ENCODE results near the gene UMODL1.

Gene UMODL1

DNA sequence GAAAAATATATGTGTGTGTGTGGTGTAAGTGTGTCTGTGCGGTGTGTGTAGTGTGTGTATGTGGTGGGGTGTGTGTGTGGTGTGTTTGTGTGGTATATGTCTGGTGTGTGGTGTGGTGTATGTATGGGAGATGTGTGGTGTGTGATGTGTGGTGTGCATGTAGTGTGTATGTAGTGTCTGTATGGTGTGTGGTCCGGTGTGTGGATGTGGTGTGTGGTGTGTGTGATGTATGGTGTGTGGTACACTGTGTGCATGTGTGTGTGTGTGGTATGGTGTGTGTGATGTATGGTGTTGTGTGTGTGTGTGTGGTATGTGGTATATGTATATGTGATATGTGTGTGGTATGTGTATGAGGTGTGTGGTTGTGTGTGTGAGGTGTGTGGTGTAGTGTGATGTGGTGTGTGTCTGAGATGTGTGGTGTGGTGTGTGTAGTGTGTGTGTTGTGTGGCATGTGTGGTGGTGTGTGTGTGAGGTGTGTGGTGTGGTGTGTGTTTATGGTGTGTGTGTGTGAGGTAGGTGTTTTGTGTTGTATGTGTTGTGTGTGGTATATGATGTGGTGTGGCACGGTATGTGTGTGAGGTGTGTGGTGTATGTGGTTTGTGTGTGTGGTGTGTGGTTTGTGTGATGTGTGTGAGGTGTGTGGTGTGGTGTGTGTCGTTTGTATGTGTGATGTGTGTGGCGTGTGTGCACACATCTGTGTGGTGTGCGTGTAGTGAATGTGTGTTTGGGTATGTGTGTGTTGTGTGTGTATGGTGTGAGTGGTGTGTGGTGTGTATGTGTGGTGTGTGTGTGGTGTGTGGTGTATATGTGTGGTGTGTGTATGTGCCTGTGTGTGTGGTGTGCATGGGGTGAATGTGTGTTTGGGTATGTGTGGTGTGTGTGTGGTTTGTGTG, 112.5 kb downstream of the UMODL1 start:
- TF ChIP-seq GATA1 (IDR thresholded peaks at IDR 0.05; ENCODE audit: low read depth, low read length): no peak
- no peak for TF ChIP-seq POLR2A (IDR thresholded peaks at IDR 0.05; ENCODE audit: low read length)
- DNase-seq: no peak

DNA sequence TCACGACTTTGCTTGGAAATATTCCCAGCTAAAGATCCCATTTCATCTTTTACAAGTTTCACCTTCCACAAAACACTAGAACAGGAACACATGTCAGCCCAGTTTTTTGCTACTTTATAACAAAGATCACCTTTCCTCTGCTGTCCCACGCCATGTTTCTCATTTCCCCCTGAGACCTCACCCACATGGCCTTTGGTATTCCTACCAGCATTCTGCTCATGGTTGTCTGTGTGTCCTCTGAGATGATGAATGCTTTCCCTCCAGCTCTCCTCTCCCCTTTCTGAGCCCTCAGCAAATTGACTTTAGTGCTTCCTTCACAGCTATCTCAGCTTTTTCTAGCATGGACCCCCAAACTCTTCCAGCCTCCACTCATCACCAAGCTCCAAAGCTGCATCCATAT, 115.5 kb downstream of the UMODL1 start:
- DNase-seq: no peak

DNA sequence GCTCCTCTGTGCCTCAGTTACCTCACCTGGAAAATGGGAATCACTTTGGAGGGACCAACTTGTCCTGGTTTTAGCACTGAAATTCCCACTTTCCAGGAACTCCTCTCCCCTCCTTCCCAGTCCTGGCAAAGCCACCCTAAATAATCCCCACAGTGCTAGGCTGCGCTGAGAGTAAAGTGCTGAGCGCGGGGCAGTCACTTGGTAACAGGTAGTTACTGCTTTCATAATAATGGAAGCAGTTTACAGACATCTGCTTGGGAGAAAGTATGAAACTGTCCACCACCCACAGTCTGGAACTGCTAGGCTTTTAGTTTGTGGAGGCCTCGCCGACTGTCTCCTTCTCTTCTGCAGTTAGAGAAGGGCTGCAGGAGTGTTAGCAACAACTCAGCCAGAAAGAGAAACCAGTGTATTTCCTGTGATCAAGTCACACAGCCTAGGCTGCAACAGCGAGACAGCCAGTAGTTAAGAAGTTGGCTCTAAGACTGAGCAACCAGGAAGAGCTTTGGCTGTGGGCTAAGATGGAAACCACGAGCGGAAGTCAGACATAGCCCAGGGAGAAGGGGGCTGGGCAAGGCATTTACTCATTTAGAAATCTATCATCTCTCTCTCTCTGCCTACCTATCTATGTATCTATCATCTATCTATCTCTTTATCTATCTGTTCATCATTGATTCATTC, 117.0 kb downstream of the UMODL1 start:
- TF ChIP-seq POLR2A (IDR thresholded peaks at IDR 0.05; ENCODE audit: low read length) (no peak), GATA1 (IDR thresholded peaks at IDR 0.05; ENCODE audit: low read depth, low read length) (no peak)
- DNase-seq: no peak

More for the DNA sequence above, 115.5 kb downstream of the UMODL1 start:
- TF ChIP-seq POLR2A (IDR thresholded peaks at IDR 0.05; ENCODE audit: low read length) (no peak), GATA1 (IDR thresholded peaks at IDR 0.05; ENCODE audit: low read depth, low read length) (no peak)

DNA sequence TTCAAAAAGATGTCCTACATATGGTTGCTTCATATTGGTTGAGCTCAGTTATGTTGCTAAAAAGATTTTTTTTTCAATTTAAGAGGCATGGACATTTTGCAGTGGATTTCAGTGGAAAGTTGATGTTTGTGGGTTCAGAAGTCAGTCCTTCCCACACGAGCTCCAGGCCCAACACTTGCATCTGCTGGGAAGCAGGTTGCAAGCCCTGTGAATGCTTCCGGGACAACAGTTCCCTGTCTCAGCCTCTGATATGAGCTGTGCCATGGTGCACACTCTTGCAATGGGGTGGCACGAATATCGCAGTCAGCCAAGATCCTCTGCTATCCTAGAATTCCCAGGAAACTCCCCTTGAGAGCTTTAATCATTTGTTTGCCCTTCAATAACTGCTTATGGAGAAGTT, 117.5 kb downstream of the UMODL1 start:
- no peak for DNase-seq
- TF ChIP-seq GATA1 (IDR thresholded peaks at IDR 0.05; ENCODE audit: low read depth, low read length) (no peak), POLR2A (IDR thresholded peaks at IDR 0.05; ENCODE audit: low read length) (no peak)

DNA sequence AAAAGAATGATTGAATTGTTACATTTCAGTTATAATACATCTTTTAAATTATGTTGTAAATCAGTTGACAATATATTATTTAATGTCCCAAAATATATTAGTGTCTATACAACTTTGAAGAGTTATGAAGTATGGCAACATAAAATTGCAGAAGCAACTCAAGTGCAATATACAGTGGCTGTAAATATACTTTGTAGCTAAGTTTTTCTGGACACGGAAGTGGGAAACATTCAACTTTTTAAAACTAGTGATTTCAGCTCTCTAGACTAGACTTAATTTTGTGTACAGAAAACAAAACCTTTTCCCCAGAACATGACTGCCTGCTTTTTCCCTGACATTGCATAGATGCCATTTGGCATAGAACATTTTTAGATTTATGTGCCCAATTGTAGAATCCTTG, 118.3 kb downstream of the UMODL1 start:
- TF ChIP-seq GATA1 (IDR thresholded peaks at IDR 0.05; ENCODE audit: low read depth, low read length): no peak
- TF ChIP-seq POLR2A (IDR thresholded peaks at IDR 0.05; ENCODE audit: low read length): no peak
- DNase-seq: no peak

DNA sequence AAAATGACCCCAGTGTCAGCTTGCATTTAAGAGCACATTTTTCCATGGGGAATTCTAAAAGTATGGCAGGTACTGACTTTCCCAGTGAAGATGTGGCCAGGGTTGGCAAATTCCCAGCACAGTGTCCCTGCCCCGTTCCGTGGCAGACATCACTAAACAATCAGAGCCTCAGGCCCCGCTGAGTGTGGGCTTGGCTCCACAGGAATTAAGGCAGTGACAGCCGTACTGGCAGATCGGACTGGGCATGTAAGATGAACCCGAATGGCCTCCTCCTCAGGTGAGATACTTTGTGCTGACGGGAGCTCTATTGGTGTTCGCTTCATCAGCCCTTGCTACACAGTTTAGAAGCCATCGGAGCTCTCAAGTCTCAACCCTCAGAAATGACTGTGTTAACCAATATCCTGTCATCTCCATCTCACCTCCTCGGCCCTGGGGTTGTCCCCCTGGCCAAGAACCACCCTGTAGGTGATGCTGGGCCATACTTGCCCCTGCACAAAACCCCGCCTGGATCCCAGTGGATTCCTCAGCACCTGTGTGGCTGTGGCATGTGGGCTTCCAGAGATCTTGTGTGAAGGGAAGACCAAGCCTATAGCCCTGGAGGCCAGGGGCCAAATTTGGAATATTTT, 118.9 kb downstream of the UMODL1 start:
- TF ChIP-seq POLR2A (IDR thresholded peaks at IDR 0.05; ENCODE audit: low read length): no peak
- TF ChIP-seq GATA1 (IDR thresholded peaks at IDR 0.05; ENCODE audit: low read depth, low read length): no peak
- no peak for DNase-seq

DNA sequence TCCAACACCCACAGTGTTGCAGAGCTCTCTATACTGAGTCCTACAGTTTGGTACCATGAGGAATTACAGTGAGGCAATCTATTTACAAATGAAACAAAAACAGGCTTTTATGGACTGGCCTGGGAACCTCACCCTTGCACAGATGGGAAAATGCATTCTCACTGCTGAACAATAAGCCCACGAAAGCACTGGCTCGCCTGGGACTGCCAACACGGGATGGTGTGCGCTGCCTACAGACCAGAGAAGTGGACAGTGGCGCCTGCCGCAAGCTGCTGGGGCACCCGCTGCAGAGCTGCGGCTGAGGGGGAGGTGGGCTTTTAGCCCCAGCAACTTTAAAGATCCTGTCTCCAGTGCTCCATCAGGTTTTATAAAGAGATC, 119.4 kb downstream of the UMODL1 start:
- no peak for DNase-seq
- TF ChIP-seq GATA1 (IDR thresholded peaks at IDR 0.05; ENCODE audit: low read depth, low read length) (no peak), POLR2A (IDR thresholded peaks at IDR 0.05; ENCODE audit: low read length) (no peak)

DNA sequence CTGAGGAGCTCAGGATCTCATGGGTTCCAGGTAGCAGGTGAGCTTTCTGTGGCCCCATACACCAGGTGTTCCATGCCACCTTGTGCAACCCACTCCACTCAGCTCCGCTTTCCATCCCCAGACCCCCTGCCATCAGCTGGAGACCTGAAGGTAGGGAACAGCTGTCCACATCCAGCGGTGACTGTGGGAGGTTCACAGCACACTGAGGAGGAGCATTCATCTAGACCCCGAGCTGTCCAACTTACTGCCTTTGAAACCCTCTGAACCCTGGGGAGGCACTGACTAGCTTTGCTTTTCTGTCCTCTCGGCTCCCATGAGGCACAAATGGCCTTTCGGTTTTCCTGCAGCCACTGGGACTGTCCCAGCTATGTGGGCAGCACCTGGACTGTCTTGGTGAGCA, 119.9 kb downstream of the UMODL1 start:
- no peak for DNase-seq
- TF ChIP-seq GATA1 (IDR thresholded peaks at IDR 0.05; ENCODE audit: low read depth, low read length) (no peak), POLR2A (IDR thresholded peaks at IDR 0.05; ENCODE audit: low read length) (no peak)

DNA sequence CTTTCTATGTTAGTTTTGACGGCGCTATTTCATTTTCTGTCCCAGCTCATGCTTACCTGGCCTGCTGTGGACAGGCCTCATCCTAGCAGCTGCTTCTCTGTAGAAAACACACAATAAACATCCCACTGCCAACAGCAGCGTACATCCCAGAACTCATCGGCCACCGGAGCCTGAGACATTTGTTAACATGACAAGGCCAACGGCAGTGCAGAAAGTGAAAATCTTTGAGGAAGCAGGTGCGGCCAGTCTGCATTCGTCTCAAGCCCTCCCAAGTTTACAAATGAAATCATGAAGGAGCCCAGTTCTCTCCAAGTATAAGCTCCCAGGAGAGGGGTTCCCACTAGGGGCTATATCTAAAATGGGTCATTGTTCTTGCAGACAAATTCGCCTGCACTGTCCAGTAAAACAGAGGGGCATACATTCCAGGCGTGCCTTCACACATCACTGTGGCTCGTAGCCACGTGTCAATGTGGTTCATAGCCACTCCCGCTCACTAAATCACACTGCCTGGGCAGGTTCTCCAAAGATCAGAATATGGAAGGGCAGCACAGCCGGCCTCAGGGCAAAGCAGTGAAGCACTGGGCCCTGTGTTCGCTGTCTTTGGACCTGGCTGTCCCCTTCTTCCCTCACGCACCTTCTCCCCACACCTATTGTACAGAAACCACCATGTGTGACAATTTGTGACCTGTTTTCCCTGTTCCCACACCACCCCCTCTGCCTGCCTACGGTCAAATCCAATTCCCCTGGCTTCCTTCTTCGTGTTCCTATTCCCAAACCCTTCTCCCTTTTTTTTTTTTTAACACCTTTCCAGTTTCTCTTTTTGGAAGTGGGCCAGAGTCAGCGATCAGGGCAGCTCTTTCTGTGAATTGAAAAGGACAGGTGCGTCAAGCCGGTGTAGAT, 120.8 kb downstream of the UMODL1 start:
- no peak for DNase-seq
- no peak for TF ChIP-seq GATA1 (IDR thresholded peaks at IDR 0.05; ENCODE audit: low read depth, low read length)
- no peak for TF ChIP-seq POLR2A (IDR thresholded peaks at IDR 0.05; ENCODE audit: low read length)

All from erythroblast (primary cell).